ENCODE measurements around the gene DOCK10. TPM values are rescaled to one million over a fixed set of nuclear protein-coding genes. Genes with fewer than 3 reads are reported as not detected.
A peak's percentile ranks its signal among the peaks of the same experiment; 100 is the strongest.

The DOCK10 gene
- total RNA-seq, 1 experiment from 2014 or later: 1.1 TPM

- no peak for DNase-seq
- Histone ChIP-seq H3K4me3 (ENCODE audit: insufficient read depth, low read depth, low read length) (no peak overlapping the region), H3K27me3 (ENCODE audit: control insufficient read depth, insufficient read depth, low read length) (no peaks in the 10 kb centered on the region), H3K36me3 (replicated peaks; ENCODE audit: control insufficient read depth, insufficient read depth, low read length) (no peaks in the 10 kb centered on the region)
These were observed 51.6 kb downstream of the DOCK10 start for GRCh38 chr2:224990710-224991109.

- DNase-seq: no peak
- H3K36me3 ChIP-seq (replicated peaks; ENCODE audit: control insufficient read depth, insufficient read depth, low read length): no peaks in the 10 kb centered on the region
- no peak overlapping the region for H3K4me3 ChIP-seq (ENCODE audit: insufficient read depth, low read depth, low read length)
- H3K27me3 ChIP-seq (ENCODE audit: control insufficient read depth, insufficient read depth, low read length): no peaks in the 10 kb centered on the region
These were observed 54.5 kb downstream of the DOCK10 start for GRCh38 chr2:224987733-224988132.

- no peaks in the 10 kb centered on the region for H3K27me3 ChIP-seq (ENCODE audit: control insufficient read depth, insufficient read depth, low read length)
- no peak overlapping the region for H3K4me3 ChIP-seq (ENCODE audit: insufficient read depth, low read depth, low read length)
- no peak for DNase-seq
- H3K36me3 ChIP-seq (replicated peaks; ENCODE audit: control insufficient read depth, insufficient read depth, low read length): no peaks in the 10 kb centered on the region
These were observed 55.8 kb downstream of the DOCK10 start for GRCh38 chr2:224986477-224986876.

GRCh38 chr2:224984637-224985036 lies 57.6 kb downstream of the DOCK10 start:
- Histone ChIP-seq H3K36me3 (replicated peaks; ENCODE audit: control insufficient read depth, insufficient read depth, low read length) (no peaks in the 10 kb centered on the region), H3K4me3 (ENCODE audit: insufficient read depth, low read depth, low read length) (no peak overlapping the region), H3K27me3 (ENCODE audit: control insufficient read depth, insufficient read depth, low read length) (no peaks in the 10 kb centered on the region)
- DNase-seq: no peak

GRCh38 chr2:224983712-224984554 lies 58.3 kb downstream of the DOCK10 start:
- no peaks in the 10 kb centered on the region for H3K36me3 ChIP-seq (replicated peaks; ENCODE audit: control insufficient read depth, insufficient read depth, low read length)
- DNase-seq: no peak
- no peaks in the 10 kb centered on the region for H3K27me3 ChIP-seq (ENCODE audit: control insufficient read depth, insufficient read depth, low read length)
- H3K4me3 ChIP-seq (ENCODE audit: insufficient read depth, low read depth, low read length): no peak overlapping the region

- no peaks in the 10 kb centered on the region for H3K27me3 ChIP-seq (ENCODE audit: control insufficient read depth, insufficient read depth, low read length)
- H3K36me3 ChIP-seq (replicated peaks; ENCODE audit: control insufficient read depth, insufficient read depth, low read length): no peaks in the 10 kb centered on the region
- no peak for DNase-seq
- H3K4me3 ChIP-seq (ENCODE audit: insufficient read depth, low read depth, low read length): no peak overlapping the region
These were observed 59.2 kb downstream of the DOCK10 start for GRCh38 chr2:224982910-224983711.

GRCh38 chr2:224982226-224982625 lies 60.0 kb downstream of the DOCK10 start:
- no peak overlapping the region for H3K4me3 ChIP-seq (ENCODE audit: insufficient read depth, low read depth, low read length)

GRCh38 chr2:224976629-224977525 lies 65.4 kb downstream of the DOCK10 start:
- Histone ChIP-seq H3K27me3 (ENCODE audit: control insufficient read depth, insufficient read depth, low read length) (no peaks in the 10 kb centered on the region), H3K4me3 (ENCODE audit: insufficient read depth, low read depth, low read length) (no peak overlapping the region), H3K36me3 (replicated peaks; ENCODE audit: control insufficient read depth, insufficient read depth, low read length) (no peaks in the 10 kb centered on the region)
- DNase-seq: no peak

More at GRCh38 chr2:224982226-224982625, 60.0 kb downstream of the DOCK10 start:
- Histone ChIP-seq H3K27me3 (ENCODE audit: control insufficient read depth, insufficient read depth, low read length) (no peaks in the 10 kb centered on the region), H3K36me3 (replicated peaks; ENCODE audit: control insufficient read depth, insufficient read depth, low read length) (no peaks in the 10 kb centered on the region)
- no peak for DNase-seq

- no peaks in the 10 kb centered on the region for H3K27me3 ChIP-seq (ENCODE audit: control insufficient read depth, insufficient read depth, low read length)
- no peaks in the 10 kb centered on the region for H3K36me3 ChIP-seq (replicated peaks; ENCODE audit: control insufficient read depth, insufficient read depth, low read length)
- H3K4me3 ChIP-seq (ENCODE audit: insufficient read depth, low read depth, low read length): no peak overlapping the region
- no peak for DNase-seq
These were observed 66.5 kb downstream of the DOCK10 start for GRCh38 chr2:224975761-224976160.

GRCh38 chr2:224973112-224974016 lies 68.9 kb downstream of the DOCK10 start:
- H3K27me3 ChIP-seq (ENCODE audit: control insufficient read depth, insufficient read depth, low read length): no peaks in the 10 kb centered on the region
- H3K4me3 ChIP-seq (ENCODE audit: insufficient read depth, low read depth, low read length): no peak overlapping the region
- no peaks in the 10 kb centered on the region for H3K36me3 ChIP-seq (replicated peaks; ENCODE audit: control insufficient read depth, insufficient read depth, low read length)
- DNase-seq: no peak

- peak; percentile 51 for DNase-seq
- no peak overlapping the region for H3K4me3 ChIP-seq (ENCODE audit: insufficient read depth, low read depth, low read length)
- H3K27me3 ChIP-seq (ENCODE audit: control insufficient read depth, insufficient read depth, low read length): no peaks in the 10 kb centered on the region
- H3K36me3 ChIP-seq (replicated peaks; ENCODE audit: control insufficient read depth, insufficient read depth, low read length): no peaks in the 10 kb centered on the region
These were observed 71.1 kb downstream of the DOCK10 start for GRCh38 chr2:224971214-224971613.

- no peaks in the 10 kb centered on the region for H3K36me3 ChIP-seq (replicated peaks; ENCODE audit: control insufficient read depth, insufficient read depth, low read length)
- no peak for DNase-seq
- no peaks in the 10 kb centered on the region for H3K27me3 ChIP-seq (ENCODE audit: control insufficient read depth, insufficient read depth, low read length)
- H3K4me3 ChIP-seq (ENCODE audit: insufficient read depth, low read depth, low read length): no peak overlapping the region
These were observed 72.0 kb downstream of the DOCK10 start for GRCh38 chr2:224970311-224970710.

- no peaks in the 10 kb centered on the region for H3K27me3 ChIP-seq (ENCODE audit: control insufficient read depth, insufficient read depth, low read length)
- no peaks in the 10 kb centered on the region for H3K36me3 ChIP-seq (replicated peaks; ENCODE audit: control insufficient read depth, insufficient read depth, low read length)
- DNase-seq: no peak
- no peak overlapping the region for H3K4me3 ChIP-seq (ENCODE audit: insufficient read depth, low read depth, low read length)
These were observed 72.5 kb downstream of the DOCK10 start for GRCh38 chr2:224969633-224970260.
